ENCODE results near the gene USHBP1. TPM values are rescaled to one million over a fixed set of nuclear protein-coding genes. Genes with fewer than 3 reads are reported as not detected.

The USHBP1 gene
- total and polyA plus RNA-seq, 2 of the 13 experiments (the other 11 are each of a cell fraction or from before 2014, with no cell fraction given), result 0.15 to 1.5 TPM

DNA sequence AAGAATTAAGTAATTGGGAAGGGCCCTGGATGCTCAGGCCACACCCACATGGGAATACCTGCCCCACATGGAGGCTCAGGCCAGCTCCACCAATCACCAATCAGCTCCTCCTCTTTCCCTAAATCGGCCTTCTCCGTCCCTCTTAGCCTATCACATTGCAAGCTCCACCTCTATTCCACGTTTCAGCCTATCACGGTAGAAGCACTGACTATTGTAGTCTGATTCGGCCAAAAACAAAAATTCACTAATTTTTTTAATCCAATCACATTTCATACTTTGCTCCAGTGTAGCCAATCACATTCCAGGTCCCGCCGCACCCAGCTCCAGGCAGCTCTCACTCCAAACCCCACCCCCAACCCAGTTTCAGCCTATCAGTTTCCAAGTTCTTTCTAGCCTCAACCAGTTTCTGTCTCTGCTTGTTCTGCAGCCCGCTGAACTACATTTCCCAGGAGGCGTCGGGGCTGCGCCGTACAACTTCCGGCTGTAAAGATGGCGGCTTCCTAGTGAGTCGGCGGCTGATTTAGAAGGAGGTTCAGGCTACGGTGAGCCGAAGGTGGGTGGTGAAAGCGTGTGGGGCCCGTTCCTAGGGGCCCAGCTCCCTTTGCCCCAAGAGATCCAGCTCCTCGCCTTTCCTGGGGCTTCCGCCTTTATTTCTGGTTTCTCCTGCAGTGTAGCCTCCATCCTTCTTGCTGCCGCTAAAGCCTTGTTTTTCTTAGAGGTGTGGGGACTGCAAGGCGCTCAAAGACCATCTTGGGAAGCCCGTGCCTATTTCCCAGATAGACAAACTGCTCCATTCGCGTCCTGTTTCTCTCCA, 2.6 kb upstream of the USHBP1 start, which contains the start of gene BABAM1 (continued):
- TF ChIP-seq MTA1 (CRISPR knock-in tag; IDR thresholded peaks at IDR 0.05; ENCODE audit: borderline replicate concordance) (no peak), ZNF343 (CRISPR knock-in tag; IDR thresholded peaks at IDR 0.05) (no peak), AKAP8 (CRISPR knock-in tag; IDR thresholded peaks at IDR 0.05) (no peak), ARNT (IDR thresholded peaks at IDR 0.05) (no peak), KLF16 (CRISPR knock-in tag; IDR thresholded peaks at IDR 0.05) (no peak; a peak in 1 of 4 replicates), ZNF296 (CRISPR knock-in tag; conservative IDR thresholded peaks at IDR 0.05) (no peak), MAFF (IDR thresholded peaks at IDR 0.05; ENCODE audit: low read depth, low read length) (no peak), ETV6 (CRISPR knock-in tag; conservative IDR thresholded peaks at IDR 0.05) (no peak), RXRA (CRISPR knock-in tag; IDR thresholded peaks at IDR 0.05) (peak; percentile 23; the same call in 1 of the 2 replicates), ZNF678 (CRISPR knock-in tag; IDR thresholded peaks at IDR 0.05) (peak; percentile 58; the same call in 1 of the 2 replicates), NFRKB (IDR thresholded peaks at IDR 0.05) (no peak)
- TF ChIP-seq, protein P1, sequence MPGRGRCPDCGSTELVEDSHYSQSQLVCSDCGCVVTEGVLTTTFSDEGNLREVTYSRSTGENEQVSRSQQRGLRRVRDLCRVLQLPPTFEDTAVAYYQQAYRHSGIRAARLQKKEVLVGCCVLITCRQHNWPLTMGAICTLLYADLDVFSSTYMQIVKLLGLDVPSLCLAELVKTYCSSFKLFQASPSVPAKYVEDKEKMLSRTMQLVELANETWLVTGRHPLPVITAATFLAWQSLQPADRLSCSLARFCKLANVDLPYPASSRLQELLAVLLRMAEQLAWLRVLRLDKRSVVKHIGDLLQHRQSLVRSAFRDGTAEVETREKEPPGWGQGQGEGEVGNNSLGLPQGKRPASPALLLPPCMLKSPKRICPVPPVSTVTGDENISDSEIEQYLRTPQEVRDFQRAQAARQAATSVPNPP (CRISPR knock-in tag; IDR thresholded peaks at IDR 0.05), result no peak
- TF ChIP-seq, protein P2, sequence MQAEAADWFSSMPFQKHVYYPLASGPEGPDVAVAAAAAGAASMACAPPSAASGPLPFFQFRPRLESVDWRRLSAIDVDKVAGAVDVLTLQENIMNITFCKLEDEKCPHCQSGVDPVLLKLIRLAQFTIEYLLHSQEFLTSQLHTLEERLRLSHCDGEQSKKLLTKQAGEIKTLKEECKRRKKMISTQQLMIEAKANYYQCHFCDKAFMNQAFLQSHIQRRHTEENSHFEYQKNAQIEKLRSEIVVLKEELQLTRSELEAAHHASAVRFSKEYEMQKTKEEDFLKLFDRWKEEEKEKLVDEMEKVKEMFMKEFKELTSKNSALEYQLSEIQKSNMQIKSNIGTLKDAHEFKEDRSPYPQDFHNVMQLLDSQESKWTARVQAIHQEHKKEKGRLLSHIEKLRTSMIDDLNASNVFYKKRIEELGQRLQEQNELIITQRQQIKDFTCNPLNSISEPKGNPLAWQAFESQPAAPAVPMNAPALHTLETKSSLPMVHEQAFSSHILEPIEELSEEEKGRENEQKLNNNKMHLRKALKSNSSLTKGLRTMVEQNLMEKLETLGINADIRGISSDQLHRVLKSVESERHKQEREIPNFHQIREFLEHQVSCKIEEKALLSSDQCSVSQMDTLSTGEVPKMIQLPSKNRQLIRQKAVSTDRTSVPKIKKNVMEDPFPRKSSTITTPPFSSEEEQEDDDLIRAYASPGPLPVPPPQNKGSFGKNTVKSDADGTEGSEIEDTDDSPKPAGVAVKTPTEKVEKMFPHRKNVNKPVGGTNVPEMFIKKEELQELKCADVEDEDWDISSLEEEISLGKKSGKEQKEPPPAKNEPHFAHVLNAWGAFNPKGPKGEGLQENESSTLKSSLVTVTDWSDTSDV (CRISPR knock-in tag; IDR thresholded peaks at IDR 0.05), result no peak
- TF ChIP-seq, protein P3, sequence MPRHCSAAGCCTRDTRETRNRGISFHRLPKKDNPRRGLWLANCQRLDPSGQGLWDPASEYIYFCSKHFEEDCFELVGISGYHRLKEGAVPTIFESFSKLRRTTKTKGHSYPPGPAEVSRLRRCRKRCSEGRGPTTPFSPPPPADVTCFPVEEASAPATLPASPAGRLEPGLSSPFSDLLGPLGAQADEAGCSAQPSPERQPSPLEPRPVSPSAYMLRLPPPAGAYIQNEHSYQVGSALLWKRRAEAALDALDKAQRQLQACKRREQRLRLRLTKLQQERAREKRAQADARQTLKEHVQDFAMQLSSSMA (CRISPR knock-in tag; IDR thresholded peaks at IDR 0.05), result 0 out of 2 replicates have a peak, but pooled peaks have one; percentile 54
- TF ChIP-seq, protein P4, sequence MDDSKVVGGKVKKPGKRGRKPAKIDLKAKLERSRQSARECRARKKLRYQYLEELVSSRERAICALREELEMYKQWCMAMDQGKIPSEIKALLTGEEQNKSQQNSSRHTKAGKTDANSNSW (CRISPR knock-in tag; IDR thresholded peaks at IDR 0.05; ENCODE audit: borderline replicate concordance), result no peak
- TF ChIP-seq, protein P5, sequence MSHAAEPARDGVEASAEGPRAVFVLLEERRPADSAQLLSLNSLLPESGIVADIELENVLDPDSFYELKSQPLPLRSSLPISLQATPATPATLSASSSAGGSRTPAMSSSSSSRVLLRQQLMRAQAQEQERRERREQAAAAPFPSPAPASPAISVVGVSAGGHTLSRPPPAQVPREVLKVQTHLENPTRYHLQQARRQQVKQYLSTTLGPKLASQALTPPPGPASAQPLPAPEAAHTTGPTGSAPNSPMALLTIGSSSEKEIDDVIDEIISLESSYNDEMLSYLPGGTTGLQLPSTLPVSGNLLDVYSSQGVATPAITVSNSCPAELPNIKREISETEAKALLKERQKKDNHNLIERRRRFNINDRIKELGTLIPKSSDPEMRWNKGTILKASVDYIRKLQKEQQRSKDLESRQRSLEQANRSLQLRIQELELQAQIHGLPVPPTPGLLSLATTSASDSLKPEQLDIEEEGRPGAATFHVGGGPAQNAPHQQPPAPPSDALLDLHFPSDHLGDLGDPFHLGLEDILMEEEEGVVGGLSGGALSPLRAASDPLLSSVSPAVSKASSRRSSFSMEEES (CRISPR knock-in tag; IDR thresholded peaks at IDR 0.05), result no peak
- TF ChIP-seq, protein P6, sequence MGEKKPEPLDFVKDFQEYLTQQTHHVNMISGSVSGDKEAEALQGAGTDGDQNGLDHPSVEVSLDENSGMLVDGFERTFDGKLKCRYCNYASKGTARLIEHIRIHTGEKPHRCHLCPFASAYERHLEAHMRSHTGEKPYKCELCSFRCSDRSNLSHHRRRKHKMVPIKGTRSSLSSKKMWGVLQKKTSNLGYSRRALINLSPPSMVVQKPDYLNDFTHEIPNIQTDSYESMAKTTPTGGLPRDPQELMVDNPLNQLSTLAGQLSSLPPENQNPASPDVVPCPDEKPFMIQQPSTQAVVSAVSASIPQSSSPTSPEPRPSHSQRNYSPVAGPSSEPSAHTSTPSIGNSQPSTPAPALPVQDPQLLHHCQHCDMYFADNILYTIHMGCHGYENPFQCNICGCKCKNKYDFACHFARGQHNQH (CRISPR knock-in tag; IDR thresholded peaks at IDR 0.05), result 0 out of 2 replicates have a peak, but pooled peaks have one; percentile 46
- TF ChIP-seq, protein P7, sequence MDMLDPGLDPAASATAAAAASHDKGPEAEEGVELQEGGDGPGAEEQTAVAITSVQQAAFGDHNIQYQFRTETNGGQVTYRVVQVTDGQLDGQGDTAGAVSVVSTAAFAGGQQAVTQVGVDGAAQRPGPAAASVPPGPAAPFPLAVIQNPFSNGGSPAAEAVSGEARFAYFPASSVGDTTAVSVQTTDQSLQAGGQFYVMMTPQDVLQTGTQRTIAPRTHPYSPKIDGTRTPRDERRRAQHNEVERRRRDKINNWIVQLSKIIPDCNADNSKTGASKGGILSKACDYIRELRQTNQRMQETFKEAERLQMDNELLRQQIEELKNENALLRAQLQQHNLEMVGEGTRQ (IDR thresholded peaks at IDR 0.05; ENCODE audit: low read depth, low read length), result no peak
- TF ChIP-seq, protein P7 (CRISPR knock-in tag; IDR thresholded peaks at IDR 0.05; ENCODE audit: borderline replicate concordance), result peak; percentile 18; the same call in 1 of the 2 replicates

Measured in HepG2 (cell line).